Measurements from ENCODE around the gene PDZD11.
"Not testable (repeated sequence)": the region's sequence is repeated elsewhere in the genome, so short reads cannot be mapped to it uniquely, and the experiment has no call there.

PDZD11 gene

GRCh38 chrX:70257423-70258288 is 32.1 kb downstream of the PDZD11 start:
- DNase-seq (ENCODE audit: low read depth, low spot score), result no peak

DNA sequence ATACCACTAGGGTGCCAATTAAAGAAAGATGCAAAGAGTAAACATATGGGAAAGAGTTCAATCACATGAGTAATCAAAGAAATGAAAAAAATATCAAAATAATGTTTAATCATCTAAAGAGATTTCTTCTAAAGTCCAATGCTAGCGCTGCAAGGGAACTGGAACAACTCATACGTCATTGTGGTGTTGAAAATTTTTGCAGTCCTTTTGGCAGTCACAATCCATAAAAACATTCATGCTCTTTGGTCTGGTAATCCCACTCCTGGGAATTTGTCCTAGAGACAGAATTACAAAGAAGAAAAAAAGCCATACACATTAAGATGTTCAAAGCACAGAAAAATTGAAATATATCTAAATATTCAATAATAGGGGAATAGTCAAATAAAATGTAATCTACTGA is 34.3 kb downstream of the PDZD11 start:
- no peak for DNase-seq (ENCODE audit: low read depth, low spot score)

- no peak for DNase-seq (ENCODE audit: low read depth, low spot score)
Observed at GRCh38 chrX:70254909-70255308, 34.8 kb downstream of the PDZD11 start.

- DNase-seq (ENCODE audit: low read depth, low spot score), result no peak
Observed at GRCh38 chrX:70254063-70254400, 35.7 kb downstream of the PDZD11 start.

- no peak for DNase-seq (ENCODE audit: low read depth, low spot score)
Observed at GRCh38 chrX:70253377-70254062, 36.2 kb downstream of the PDZD11 start.

- no peak for DNase-seq (ENCODE audit: low read depth, low spot score)
Observed at GRCh38 chrX:70252491-70252890, 37.2 kb downstream of the PDZD11 start.

DNA sequence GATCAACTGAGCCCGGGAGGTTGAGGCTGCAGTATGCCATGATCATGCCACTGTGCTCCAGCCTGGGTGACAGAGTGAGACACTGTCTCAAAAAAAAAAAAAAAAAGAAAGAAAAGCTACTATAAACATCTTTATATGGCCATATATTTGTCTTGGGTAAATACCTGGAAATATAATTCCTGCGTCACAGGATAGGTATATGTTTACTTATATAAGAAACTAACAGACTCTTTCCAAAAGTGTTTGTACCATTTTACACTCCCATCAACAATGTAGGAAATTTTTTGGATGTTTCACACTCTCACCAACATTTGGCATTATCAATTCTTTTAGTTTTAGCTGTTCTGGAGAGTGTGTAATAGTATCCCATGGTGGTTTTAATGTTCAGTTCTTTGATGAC is 42.5 kb downstream of the PDZD11 start:
- no peak for DNase-seq (ENCODE audit: low read depth, low spot score)

DNA sequence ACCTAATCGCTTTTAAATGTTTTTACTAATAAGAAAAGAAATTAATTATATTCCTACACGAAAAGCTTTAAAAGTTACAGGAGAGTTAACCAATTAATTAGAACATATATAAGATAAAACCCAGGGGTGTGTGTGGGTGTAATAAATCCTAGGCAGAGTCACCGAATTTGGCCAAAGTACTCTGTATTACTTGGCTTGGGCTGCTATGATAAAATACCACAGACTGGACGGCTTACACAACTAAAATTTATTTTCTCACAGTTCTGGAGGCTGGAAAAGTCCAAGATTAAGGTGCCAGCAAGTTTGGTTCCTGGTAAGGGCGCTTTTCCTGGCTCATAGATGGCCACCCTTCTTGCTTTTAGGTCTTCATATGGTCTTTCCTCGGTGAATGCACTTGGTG is 44.8 kb downstream of the PDZD11 start:
- no peak for DNase-seq (ENCODE audit: low read depth, low spot score)

- DNase-seq (ENCODE audit: low read depth, low spot score), result not testable (repeated sequence)
Observed at GRCh38 chrX:70243601-70244000, 46.1 kb downstream of the PDZD11 start.

- DNase-seq (ENCODE audit: low read depth, low spot score), result no peak
Observed at GRCh38 chrX:70241501-70241900, 48.2 kb downstream of the PDZD11 start.

DNA sequence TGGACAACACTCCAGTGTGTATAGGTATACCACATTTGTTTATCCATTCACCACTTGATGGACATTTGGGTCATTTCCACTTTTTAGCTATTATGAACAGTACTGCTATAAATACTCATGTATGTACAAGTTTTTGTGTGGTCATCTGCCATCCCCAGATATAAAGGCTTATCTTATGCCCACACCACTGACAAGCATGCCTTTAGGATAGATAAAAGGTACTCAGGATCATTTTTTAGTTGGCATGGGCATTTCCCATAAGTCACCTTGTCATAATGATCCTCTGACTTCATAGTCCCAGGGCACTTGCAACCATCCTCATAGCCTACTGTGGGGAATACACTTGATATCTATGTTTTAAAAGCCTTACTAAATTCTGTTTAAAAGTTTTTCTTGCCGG is 49.0 kb downstream of the PDZD11 start:
- no peak for DNase-seq (ENCODE audit: low read depth, low spot score)
